Esophagus squamous epithelium (tissue), 5 donors: ENCODE data around the gene GALNT13. TPM values are rescaled to one million over a fixed set of nuclear protein-coding genes. Genes with fewer than 3 reads are reported as not detected.
"Not testable (repeated sequence)": the region's sequence is repeated elsewhere in the genome, so short reads cannot be mapped to it uniquely, and the experiment has no call there.

Source experiments
- DNase-seq: peaks from one replicate; lab custom pipeline; 2025; lab: John Stamatoyannopoulos, UW
- H3K27ac ChIP-seq, 4 donors: fragments of 200-600 bp; sonication (generic); one replicate each; pipeline ENCODE4 v1.5.1; 2016 to 2019; ENCODE audit warnings: mild to moderate bottlenecking in 1 of 4
- H3K27me3 ChIP-seq, 4 donors: fragments of 200-600 bp; sonication (generic); 1 replicate in 3 of 4; 2 replicates in 1 of 4; pipeline versions ENCODE4 v1.5.1 to v1.6.0; 2017 to 2021; ENCODE audit warnings: antibody characterized with exemption in 1 of 4
- H3K36me3 ChIP-seq, 3 donors: fragments of 200-600 bp; sonication (generic); one replicate each; pipeline ENCODE4 v1.5.1; 2016 to 2019
- H3K4me1 ChIP-seq, 3 donors: fragments of 200-600 bp; sonication (generic); one replicate each; pipeline ENCODE4 v1.5.1; 2017 to 2019
- H3K4me3 ChIP-seq, 4 donors: fragments of 200-600 bp; sonication (generic); 1 replicate in 3 of 4; 2 replicates in 1 of 4; pipeline ENCODE4 v1.5.1; 2016 to 2019; ENCODE audit warnings: mild to moderate bottlenecking in 2 of 4, moderate library complexity in 1 of 4
- H3K9me3 ChIP-seq, 3 donors: fragments of 200-600 bp; sonication (generic); one replicate each; pipeline ENCODE4 v1.5.1; 2016 to 2019
- POLR2A ChIP-seq, 4 donors: fragments of 450-650 bp; IDR thresholded peaks; one replicate each; pipeline ENCODE4 v1.6.1; 2017; ENCODE audit warnings: antibody characterized with exemption in 4 of 4, mild to moderate bottlenecking in 4 of 4, moderate library complexity in 3 of 4
- WGBS, 2 donors: methylation state at CpG; one replicate each; pipeline ENCODE4 v1.1.5; 2018; 5-methylcytosine and 5-hydroxymethylcytosine counted together
- intact Hi-C: fragments of 100-400 bp; cut with DNase I; formaldehyde crosslinking; loops from one replicate; pipeline ENCODE4 v1.15.0; 2022
- total RNA-seq, 4 donors: library from RNA; depleted of rRNA; stranded (reverse); fragments of >200 nt; gene quantifications; one replicate each; pipeline ENCODE4 v1.1.0, GENCODE V29; 2016
- TF ChIP-seq, protein P1 (sequence below), 6 experiments: fragments of 450-650 bp in 4 of 6; fragments of 200-600 bp in 2 of 6; sonication (generic) in 2 of 6; IDR thresholded peaks; one replicate each; pipeline ENCODE4 v1.5.1; 2016 to 2019; ENCODE audit warnings: antibody characterized with exemption in 6 of 6, mild to moderate bottlenecking in 4 of 6, moderate library complexity in 4 of 6
- donor health status: DM: yes; HTN: yes; CAD: no.

GALNT13 gene
- total RNA-seq, 4 donors from 2014 or later, result 0.04 to 0.38 (median 0.17) TPM

DNA sequence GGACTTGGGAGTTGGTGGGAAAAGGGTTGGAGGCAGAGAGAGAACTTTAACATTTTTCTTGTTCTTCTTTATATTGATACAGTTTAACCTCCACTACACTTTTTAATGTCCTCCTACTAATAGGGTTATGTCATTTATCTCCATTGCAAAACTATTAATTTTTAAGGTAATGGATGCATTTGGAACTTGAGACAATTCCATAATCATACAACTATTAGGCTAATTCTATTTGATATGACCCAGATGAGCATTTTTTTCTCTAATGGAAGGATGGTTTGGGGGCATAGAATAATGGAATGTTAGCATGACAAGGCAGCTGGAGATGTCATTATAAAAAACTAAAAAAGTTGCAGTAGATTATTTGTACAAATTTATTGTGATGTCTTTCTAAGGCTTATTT, 587.6 kb downstream of the GALNT13 start:
- Histone ChIP-seq H3K27me3 (no peaks in the 10 kb centered on the region), H3K36me3 (no peaks in the 10 kb centered on the region)
- TF ChIP-seq, protein P1, sequence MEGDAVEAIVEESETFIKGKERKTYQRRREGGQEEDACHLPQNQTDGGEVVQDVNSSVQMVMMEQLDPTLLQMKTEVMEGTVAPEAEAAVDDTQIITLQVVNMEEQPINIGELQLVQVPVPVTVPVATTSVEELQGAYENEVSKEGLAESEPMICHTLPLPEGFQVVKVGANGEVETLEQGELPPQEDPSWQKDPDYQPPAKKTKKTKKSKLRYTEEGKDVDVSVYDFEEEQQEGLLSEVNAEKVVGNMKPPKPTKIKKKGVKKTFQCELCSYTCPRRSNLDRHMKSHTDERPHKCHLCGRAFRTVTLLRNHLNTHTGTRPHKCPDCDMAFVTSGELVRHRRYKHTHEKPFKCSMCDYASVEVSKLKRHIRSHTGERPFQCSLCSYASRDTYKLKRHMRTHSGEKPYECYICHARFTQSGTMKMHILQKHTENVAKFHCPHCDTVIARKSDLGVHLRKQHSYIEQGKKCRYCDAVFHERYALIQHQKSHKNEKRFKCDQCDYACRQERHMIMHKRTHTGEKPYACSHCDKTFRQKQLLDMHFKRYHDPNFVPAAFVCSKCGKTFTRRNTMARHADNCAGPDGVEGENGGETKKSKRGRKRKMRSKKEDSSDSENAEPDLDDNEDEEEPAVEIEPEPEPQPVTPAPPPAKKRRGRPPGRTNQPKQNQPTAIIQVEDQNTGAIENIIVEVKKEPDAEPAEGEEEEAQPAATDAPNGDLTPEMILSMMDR (IDR thresholded peaks at IDR 0.05), result no peak
- no peak for TF ChIP-seq POLR2A (IDR thresholded peaks at IDR 0.05)

DNA sequence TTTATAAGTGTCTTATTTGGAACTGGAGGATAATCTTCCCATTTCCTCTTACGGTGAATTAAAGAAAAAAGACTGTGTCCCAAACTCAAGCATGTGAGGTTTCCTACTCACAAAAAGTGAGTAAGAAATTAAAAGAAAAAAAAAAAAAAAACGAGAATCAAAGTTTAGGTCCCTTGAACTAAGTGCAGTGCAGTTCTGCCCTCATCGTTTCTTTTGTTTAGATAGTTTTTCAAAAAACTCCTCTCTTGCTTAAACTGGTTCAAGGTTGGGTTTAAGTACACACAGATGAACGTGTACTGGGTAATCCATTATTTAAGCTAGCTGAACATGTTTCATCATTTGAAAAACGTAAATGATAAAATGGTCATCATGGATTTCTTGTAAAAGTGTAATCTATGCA, 590.9 kb downstream of the GALNT13 start:
- DNase-seq, result no peak
- 47 to 50% methylated on average over 5 of the region's 5 CpGs for WGBS, 2 donors
- Histone ChIP-seq H3K9me3 (no peaks in the 10 kb centered on the region), H3K27me3 (no peaks in the 10 kb centered on the region), H3K27ac (no peak overlapping the region), H3K4me1 (no peaks in the 10 kb centered on the region), H3K36me3 (no peaks in the 10 kb centered on the region), H3K4me3 (no peak overlapping the region)
- intact Hi-C loops, result no loop called here
- TF ChIP-seq, protein P1 (IDR thresholded peaks at IDR 0.05), result no peak
- TF ChIP-seq POLR2A (IDR thresholded peaks at IDR 0.05), result no peak

More for the DNA sequence above, 587.6 kb downstream of the GALNT13 start:
- intact Hi-C loops, result no loop called here
- no peaks in the 10 kb centered on the region for H3K4me1 ChIP-seq
- no peak overlapping the region for H3K27ac ChIP-seq
- H3K4me3 ChIP-seq, result no peak overlapping the region
- no peaks in the 10 kb centered on the region for H3K9me3 ChIP-seq
- DNase-seq, result no peak

DNA sequence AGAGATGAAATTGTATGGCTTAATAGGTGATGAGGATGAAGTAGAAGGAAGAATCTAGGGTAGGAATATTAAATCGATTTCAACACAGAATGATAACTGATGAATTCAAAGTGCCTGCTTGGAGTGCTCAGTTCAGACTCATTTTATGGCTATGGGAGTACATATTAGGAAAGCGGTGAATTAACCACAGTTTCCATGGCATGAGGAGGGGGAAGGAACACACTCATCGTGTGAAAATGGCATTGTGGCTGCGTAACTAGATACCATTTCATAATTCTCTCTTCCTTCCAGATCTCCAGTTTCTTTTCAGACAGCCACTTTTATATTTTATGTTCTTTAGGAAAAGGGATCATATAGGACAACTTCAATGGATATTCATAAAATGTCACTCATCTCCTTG, 594.5 kb downstream of the GALNT13 start:
- DNase-seq, result no peak
- TF ChIP-seq, protein P1 (IDR thresholded peaks at IDR 0.05), result no peak
- TF ChIP-seq POLR2A (IDR thresholded peaks at IDR 0.05), result no peak
- Histone ChIP-seq H3K4me3 (no peak overlapping the region), H3K36me3 (no peaks in the 10 kb centered on the region), H3K9me3 (no peaks in the 10 kb centered on the region), H3K27me3 (no peaks in the 10 kb centered on the region), H3K4me1 (no peaks in the 10 kb centered on the region), H3K27ac (no peak overlapping the region)
- 79 to 87% methylated on average over 4 of the region's 4 CpGs for WGBS, 2 donors
- intact Hi-C loops, result no loop called here

DNA sequence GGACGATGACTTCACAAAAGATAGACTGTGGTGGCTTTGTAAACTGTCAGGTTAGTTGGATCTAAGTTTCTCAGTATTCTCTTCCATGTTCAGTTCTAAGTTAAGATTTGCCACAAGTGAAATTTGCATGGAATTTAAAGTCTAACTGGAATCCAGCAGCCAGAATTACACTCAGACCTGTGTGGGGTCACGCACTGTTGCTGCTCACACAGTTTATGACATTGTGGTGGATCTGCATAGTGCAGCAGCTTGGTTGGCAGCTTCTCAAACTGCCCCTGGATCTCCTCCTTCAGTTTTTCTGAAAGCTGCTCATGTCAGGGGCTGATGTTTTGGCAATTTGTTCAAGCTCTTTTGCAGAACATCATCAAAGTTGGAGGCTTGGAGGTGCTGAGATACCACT, 598.7 kb downstream of the GALNT13 start:
- WGBS, 2 donors, result 73 to 96% methylated on average over 2 of the region's 2 CpGs
- H3K27ac ChIP-seq, result no peak overlapping the region
- no peaks in the 10 kb centered on the region for H3K27me3 ChIP-seq
- H3K4me1 ChIP-seq, result no peaks in the 10 kb centered on the region
- TF ChIP-seq POLR2A (IDR thresholded peaks at IDR 0.05), result no peak
- TF ChIP-seq, protein P1 (IDR thresholded peaks at IDR 0.05), result no peak
- intact Hi-C loops, result no loop called here
- no peaks in the 10 kb centered on the region for H3K9me3 ChIP-seq
- H3K4me3 ChIP-seq, result no peak overlapping the region
- H3K36me3 ChIP-seq, result no peaks in the 10 kb centered on the region
- DNase-seq, result no peak

DNA sequence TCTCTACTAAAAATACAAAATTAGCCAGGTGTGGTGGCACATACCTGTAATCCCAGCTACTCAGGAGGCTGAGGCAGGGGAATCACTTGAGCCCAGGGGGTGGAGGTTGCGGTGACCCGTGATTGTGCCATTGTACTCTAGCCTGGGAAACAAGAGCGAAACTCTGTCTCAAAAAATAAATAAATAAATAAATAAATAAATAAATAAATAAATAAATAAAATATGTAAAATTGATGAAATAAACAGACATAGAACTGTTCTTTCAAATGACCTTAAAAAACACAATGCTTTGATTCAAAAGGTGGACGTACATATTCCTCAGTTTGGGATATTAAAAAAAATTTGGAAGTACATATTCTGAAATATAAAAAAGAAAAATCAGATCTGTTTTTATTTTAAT, 599.8 kb downstream of the GALNT13 start:
- H3K4me3 ChIP-seq, DNase-seq, H3K27me3 ChIP-seq, H3K27ac ChIP-seq, intact Hi-C loops, H3K36me3 ChIP-seq, H3K4me1 ChIP-seq, H3K9me3 ChIP-seq: not testable (repeated sequence)
- 82 to 85% methylated on average over 4 of the region's 4 CpGs for WGBS, 2 donors

DNA sequence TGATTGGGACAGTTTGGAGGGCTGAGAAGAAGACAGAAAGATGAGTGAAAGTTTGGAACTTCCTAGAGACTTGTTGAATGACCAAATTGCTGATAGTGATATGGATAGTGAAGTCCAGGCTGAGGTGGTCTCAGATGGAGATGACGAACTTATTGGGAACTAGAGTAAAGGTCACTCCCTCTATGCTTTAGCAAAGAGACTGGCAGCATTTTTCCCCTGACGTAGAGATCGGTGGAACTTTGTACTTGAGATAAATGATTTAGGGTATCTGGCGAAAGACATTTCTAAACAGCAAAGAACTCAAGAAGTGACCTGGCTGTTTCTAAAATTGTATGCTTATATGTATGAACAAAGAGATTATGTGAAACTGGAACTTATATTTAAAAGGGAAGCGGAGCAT, 605.6 kb downstream of the GALNT13 start:
- H3K4me3 ChIP-seq, result no peak overlapping the region
- no peak for TF ChIP-seq POLR2A (IDR thresholded peaks at IDR 0.05)
- TF ChIP-seq, protein P1 (IDR thresholded peaks at IDR 0.05), result no peak
- H3K9me3 ChIP-seq, result no peaks in the 10 kb centered on the region
- intact Hi-C loops, result no loop called here
- no peak for DNase-seq
- no peak overlapping the region for H3K27ac ChIP-seq
- no peaks in the 10 kb centered on the region for H3K4me1 ChIP-seq
- WGBS, 2 donors, result 86% methylated on average over 5 of the region's 5 CpGs
- no peaks in the 10 kb centered on the region for H3K36me3 ChIP-seq
- H3K27me3 ChIP-seq, result no peaks in the 10 kb centered on the region
